Mucosa of descending colon (tissue), 3 donors: ENCODE results near the gene CD151. TPM values are rescaled to one million over a fixed set of nuclear protein-coding genes. Genes with fewer than 3 reads are reported as not detected.
A peak's percentile ranks its signal among the peaks of the same experiment; 100 is the strongest.

Experiments
- ATAC-seq: fragments of 200-7000 bp; cut with Tn5 transposase; one replicate; pipeline ENCODE4 v1.9.1; 2020; ENCODE audit warnings: mild to moderate bottlenecking, moderate library complexity
- DNase-seq, 3 donors: peaks; one replicate each; pipeline ENCODE4 v3.0.0-alpha.2; 2020
- H3K36me3 ChIP-seq: fragments of 200-600 bp; one replicate; pipeline ENCODE4 v1.8.0; 2021; ENCODE audit warnings: low read depth, mild to moderate bottlenecking
- H3K4me1 ChIP-seq: fragments of 200-600 bp; one replicate; pipeline ENCODE4 v1.8.0; 2021; ENCODE audit warnings: low read depth, mild to moderate bottlenecking
- H3K4me3 ChIP-seq: fragments of 200-600 bp; one replicate; pipeline ENCODE4 v1.8.0; 2021; ENCODE audit warnings: mild to moderate bottlenecking
- H3K9me3 ChIP-seq: fragments of 200-600 bp; one replicate; pipeline ENCODE4 v1.8.0; 2021; ENCODE audit warnings: mild to moderate bottlenecking
- intact Hi-C, 2 donors: fragments of 100-400 bp; cut with DNase I in 1 of 2; cut with micrococcal nuclease in 1 of 2; formaldehyde crosslinking; loops; one replicate each; pipeline versions ENCODE4 v1.11.0 to v1.11.1; 2022; cut with DNase I, micrococcal nuclease
- total RNA-seq, 3 donors: library from RNA; stranded (reverse); fragmentation: NEBNext Ultra II Directional in 2 of 3; extraction: Animal tissue kit (Norgen Biotek cat#: 25700) in 2 of 3; gene quantifications; one replicate each; pipeline versions ENCODE4 v1.2.1 to v1.2.4, GENCODE V29; 2021 to 2023
- TF ChIP-seq, protein P1 (sequence below): fragments of 200-600 bp; IDR thresholded peaks from one replicate; pipeline ENCODE4 v1.8.0; 2022; ENCODE audit warnings: antibody characterized with exemption, mild to moderate bottlenecking
- donor health status: DM: no; HTN: no; CAD: no; lungs with moderate emphysema.
- donor health status: DM: no; HTN: no; CAD: no.
- donor health status: DM: no; HTN: yes; CAD: no.

CD151 gene
- total RNA-seq, 3 donors from 2014 or later, result 364 to 415 (median 378) TPM

DNA sequence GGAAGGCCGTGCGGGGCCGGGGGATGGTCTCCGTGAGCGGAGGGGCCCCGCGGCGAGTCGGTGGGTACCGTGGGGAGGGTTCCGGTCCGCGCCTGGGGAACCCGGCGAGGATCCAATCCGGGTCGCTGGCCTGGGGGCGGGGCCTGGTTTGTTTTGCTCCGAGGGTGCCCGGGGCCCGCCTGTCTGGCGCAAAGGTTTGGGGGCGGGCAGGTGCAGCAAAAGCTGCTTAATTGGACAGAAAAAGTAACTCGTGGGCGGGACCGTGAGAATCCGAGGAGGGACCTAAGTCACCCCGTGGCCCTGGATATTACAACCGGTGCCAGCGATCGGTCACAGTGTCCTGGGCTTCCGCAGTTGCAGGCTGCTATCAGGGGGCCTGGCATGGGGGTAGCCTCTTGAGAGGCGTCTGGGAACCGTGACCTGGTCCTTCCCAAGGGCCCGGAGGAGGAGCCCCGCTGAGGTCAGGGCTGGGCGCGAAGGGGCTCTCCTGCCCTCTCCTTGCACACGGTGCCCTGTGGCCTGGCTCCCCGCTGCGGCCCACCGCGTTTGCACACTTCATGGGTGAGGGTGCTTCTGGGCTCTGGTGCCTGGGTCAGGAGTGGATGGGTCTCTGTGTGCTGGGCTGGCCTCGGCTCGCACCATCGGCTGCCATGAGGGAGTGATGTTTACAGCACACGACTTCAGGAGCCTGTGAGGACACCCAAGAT is 12.7 kb upstream of the CD151 start:
- ATAC-seq (peak; percentile 73), DNase-seq (peak; percentile 95 to 97 (median 97))
- intact Hi-C loops, result no loop called here
- Histone ChIP-seq H3K4me3 (peak overlapping the region; percentile 85), H3K9me3 (no peaks in the 10 kb centered on the region), H3K4me1 (peaks cover 40% of the 10 kb centered on the region), H3K36me3 (no peaks in the 10 kb centered on the region)
- TF ChIP-seq, protein P1, sequence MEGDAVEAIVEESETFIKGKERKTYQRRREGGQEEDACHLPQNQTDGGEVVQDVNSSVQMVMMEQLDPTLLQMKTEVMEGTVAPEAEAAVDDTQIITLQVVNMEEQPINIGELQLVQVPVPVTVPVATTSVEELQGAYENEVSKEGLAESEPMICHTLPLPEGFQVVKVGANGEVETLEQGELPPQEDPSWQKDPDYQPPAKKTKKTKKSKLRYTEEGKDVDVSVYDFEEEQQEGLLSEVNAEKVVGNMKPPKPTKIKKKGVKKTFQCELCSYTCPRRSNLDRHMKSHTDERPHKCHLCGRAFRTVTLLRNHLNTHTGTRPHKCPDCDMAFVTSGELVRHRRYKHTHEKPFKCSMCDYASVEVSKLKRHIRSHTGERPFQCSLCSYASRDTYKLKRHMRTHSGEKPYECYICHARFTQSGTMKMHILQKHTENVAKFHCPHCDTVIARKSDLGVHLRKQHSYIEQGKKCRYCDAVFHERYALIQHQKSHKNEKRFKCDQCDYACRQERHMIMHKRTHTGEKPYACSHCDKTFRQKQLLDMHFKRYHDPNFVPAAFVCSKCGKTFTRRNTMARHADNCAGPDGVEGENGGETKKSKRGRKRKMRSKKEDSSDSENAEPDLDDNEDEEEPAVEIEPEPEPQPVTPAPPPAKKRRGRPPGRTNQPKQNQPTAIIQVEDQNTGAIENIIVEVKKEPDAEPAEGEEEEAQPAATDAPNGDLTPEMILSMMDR, result no peak

DNA sequence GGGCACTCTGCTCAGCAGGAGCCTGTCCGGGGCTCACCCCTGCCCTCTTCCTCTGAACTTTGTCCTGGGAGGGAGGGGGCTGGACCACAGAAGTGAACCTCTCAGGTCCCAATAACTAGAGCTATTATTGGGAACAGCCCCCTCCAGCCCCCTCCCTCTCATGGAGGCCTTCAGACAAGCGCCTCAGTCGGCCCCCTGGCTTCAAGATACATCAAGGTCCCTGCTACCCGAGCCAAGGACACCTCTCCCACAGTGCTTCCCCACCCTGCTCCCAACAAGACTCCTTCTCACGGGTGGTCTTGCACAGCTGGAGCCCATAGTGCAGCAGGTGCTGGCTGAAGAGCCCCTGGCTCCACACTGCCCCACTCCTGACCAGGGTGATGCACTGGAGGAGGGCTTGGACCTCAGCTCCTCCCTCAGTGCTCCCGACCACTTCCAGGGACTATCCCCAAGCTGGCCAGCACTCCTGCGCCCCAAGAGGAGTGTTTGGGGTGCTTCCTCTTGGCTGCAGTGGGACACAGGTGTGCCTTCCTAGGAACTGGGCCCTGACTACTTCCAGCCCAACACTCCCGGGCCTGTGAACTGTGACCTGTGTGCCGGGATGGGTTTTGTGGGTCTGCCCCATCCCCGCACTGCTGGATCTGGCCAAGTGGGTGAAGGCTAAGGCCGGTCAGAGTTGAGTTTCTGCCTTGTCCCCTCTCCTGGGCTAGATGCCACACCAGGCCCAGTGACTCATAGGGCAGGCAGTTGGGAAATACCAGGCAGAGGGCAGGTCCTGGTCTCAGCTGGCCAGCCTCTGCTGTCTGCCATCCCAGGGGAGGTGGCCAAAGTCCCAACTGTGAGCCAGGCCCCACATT is 11.9 kb upstream of the CD151 start:
- TF ChIP-seq, protein P1, result no peak
- Histone ChIP-seq H3K4me3 (peak overlapping the region; percentile 85), H3K4me1 (peaks cover 46% of the 10 kb centered on the region), H3K36me3 (no peaks in the 10 kb centered on the region), H3K9me3 (no peaks in the 10 kb centered on the region)
- peak; percentile 67 to 83 (median 75) for DNase-seq
- ATAC-seq, result peak; percentile 36
- intact Hi-C loops, result no loop called here

DNA sequence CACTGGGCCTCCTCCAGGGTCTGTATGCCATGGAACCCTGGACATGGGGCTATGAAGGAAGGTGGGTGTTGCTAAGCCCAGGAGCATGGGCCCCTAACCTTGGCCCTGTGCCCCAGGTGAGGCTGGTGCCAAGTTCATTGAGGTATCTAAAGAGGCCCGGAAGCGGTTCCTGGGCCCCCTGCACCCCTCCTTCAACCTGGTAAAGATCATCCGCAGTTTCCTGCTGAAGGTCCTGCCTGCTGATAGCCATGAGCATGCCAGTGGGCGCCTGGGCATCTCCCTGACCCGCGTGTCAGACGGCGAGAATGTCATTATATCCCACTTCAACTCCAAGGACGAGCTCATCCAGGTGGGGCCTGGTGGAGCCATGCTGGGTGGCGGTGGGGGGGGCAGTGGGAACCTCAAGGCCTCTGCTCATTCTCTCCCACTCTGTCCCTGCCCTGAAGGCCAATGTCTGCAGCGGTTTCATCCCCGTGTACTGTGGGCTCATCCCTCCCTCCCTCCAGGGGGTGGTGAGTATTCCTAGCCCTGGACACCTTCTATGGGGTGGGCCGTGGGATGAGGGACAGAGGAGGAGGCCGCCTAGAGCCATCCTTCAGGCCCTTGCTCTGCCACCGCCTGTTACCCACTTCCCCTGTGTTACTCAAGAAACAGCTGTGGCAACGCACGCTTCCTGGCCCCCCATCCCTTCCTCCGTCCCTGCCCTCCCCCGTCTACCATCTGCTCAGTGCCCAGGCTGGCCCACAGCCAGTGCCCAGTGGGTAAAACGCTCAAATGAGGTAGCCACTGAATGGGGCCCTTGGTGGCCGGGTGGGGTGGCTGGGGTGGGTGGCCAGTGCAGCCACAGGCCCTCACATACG is 11.0 kb upstream of the CD151 start:
- DNase-seq, result peak in 1 of 3 donors; percentile 68
- TF ChIP-seq, protein P1, result no peak
- Histone ChIP-seq H3K4me3 (no peak overlapping the region), H3K36me3 (no peaks in the 10 kb centered on the region), H3K4me1 (peaks cover 55% of the 10 kb centered on the region), H3K9me3 (no peaks in the 10 kb centered on the region)
- ATAC-seq, result no peak
- intact Hi-C loops, result no loop called here

DNA sequence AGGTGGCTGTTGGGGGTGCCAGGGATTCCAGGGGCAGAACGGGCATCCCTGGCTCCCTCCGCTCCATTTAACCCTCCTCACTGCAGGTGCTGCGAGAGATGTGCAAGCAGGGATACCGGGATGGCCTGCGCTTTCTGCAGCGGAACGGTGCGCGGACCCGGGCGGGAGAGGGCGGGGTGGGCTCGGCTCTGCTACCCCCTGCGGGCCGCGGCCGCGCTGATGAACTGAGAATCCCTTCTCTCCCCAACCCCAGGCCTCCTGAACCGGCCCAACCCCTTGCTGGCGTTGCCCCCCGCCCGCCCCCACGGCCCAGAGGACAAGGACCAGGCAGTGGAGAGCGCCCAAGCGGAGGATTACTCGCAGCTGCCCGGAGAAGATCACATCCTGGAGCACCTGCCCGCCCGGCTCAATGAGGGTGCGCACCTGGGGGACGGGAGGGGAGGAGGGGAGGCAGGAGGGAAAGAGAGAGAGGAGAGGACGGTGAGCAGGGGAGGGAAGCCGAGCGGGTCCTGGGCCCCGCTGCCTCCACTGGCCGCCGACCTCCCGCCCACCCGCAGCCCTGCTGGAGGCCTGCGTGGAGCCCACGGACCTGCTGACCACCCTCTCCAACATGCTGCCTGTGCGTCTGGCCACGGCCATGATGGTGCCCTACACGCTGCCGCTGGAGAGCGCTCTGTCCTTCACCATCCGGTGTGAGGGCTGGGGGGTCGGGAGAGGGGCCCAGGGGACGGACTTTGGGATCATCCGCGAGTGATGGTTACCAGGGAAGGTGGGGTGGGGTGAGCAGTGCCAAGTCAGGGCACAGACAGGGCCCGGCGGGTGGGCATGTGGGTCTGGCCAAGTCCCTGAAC is 9.1 kb upstream of the CD151 start:
- DNase-seq, result peak in 1 of 3 donors; percentile 54
- ATAC-seq, result no peak
- Histone ChIP-seq H3K4me1 (peaks cover 61% of the 10 kb centered on the region), H3K4me3 (no peak overlapping the region), H3K36me3 (no peaks in the 10 kb centered on the region), H3K9me3 (no peaks in the 10 kb centered on the region)
- TF ChIP-seq, protein P1, result no peak
- intact Hi-C loops, result no loop called here
